Pancreas (tissue), 10 donors: ENCODE results near the gene TOMM20. TPM values are rescaled to one million over a fixed set of nuclear protein-coding genes. Genes with fewer than 3 reads are reported as not detected.

ENCODE experiments used
- ATAC-seq, 4 donors: fragments of 200-7000 bp; cut with Tn5 transposase; one replicate each; pipeline versions ENCODE4 v1.8.0 to v1.9.1; 2020; ENCODE audit warnings: mild to moderate bottlenecking in 4 of 4, moderate library complexity in 4 of 4
- DNase-seq, 6 donors: peaks; one replicate each; pipeline ENCODE4 v3.0.0-alpha.2; 2020
- FAIRE-seq: peaks from 2 replicates; lab custom pipeline; 2012; peaks lifted over from hg19 to GRCh38; lab: Jason Lieb, UNC
- H3K27ac ChIP-seq, 4 donors: fragments of 200-600 bp; sonication (generic); 1 replicate in 3 of 4; 2 replicates in 1 of 4; pipeline versions ENCODE4 v1.5.0 to v1.8.0; 2020
- H3K27me3 ChIP-seq, 4 donors: fragments of 200-600 bp; one replicate each; pipeline ENCODE4 v1.8.0; 2021
- H3K36me3 ChIP-seq, 3 donors: fragments of 200-600 bp; sonication (generic) in 1 of 3; one replicate each; pipeline versions ENCODE4 v1.5.0 to v1.8.0; 2020 to 2021
- H3K4me1 ChIP-seq, 3 donors: fragments of 200-600 bp; one replicate each; pipeline ENCODE4 v1.8.0; 2021
- H3K4me3 ChIP-seq, 4 donors: fragments of 200-600 bp; sonication (generic) in 2 of 4; one replicate each; pipeline versions ENCODE4 v1.5.0 to v1.8.0; 2020 to 2021
- H3K9me3 ChIP-seq, 4 donors: fragments of 200-600 bp; one replicate each; pipeline ENCODE4 v1.8.0; 2021
- CTCF ChIP-seq, 4 donors: fragments of 200-600 bp; sonication (generic) in 3 of 4; IDR thresholded peaks; one replicate each; pipeline versions ENCODE4 v1.5.0 to v1.8.0; 2021; ENCODE audit warnings: antibody characterized with exemption in 4 of 4
- WGBS, 2 donors: extraction: QIAGEN DNeasy Blood & Tissue Kit; methylation state at CpG; one replicate each; pipeline ENCODE4 v1.1.7; 2013; 5-methylcytosine and 5-hydroxymethylcytosine counted together
- intact Hi-C, 3 donors: fragments of 100-400 bp; cut with DNase I; formaldehyde crosslinking; loops; one replicate each; pipeline versions ENCODE4 v1.11.1 to v1.14.2; 2022
- polyA plus RNA-seq, 2 donors: library from polyadenylated mRNA; stranded (reverse); fragments of 200-250 nt; gene quantifications; one replicate each; pipeline ENCODE4 v1.2.3, GENCODE V29; 2013
- total RNA-seq, 6 donors: library from RNA; stranded (reverse); fragmentation: NEBNext Ultra II Directional in 4 of 6; extraction: Animal tissue kit (Norgen Biotek cat#: 25700) in 4 of 6; gene quantifications; one replicate each; pipeline versions ENCODE4 v1.2.1 to v1.2.4, GENCODE V29; 2021 to 2023
- donor health status: healthy with polysubstance abuse.
- donor health status: DM: no; HTN: no; CAD: no; lungs with moderate emphysema.
- donor health status: DM: no; HTN: no; CAD: no.
- donor health status: control.
- donor health status: control.
- donor health status: Bipolar disorder and iron deficiency.
- donor health status: DM: yes; HTN: yes; CAD: no.
- donor health status: DM: no; HTN: no; CAD: no.
- donor health status: DM: no; HTN: no; CAD: no.
- donor health status: DM: yes; HTN: yes; CAD: no.

TOMM20 gene
- total and polyA plus RNA-seq, 8 donors, result 37.7 to 106 (median 79.4) TPM

GRCh38 chr1:235139315-235139714, 10.7 kb upstream of the TOMM20 start:
- Histone ChIP-seq H3K4me3 (no peak overlapping the region), H3K9me3 (no peaks in the 10 kb centered on the region), H3K36me3 (peaks cover 0 to 26% (median 12%) of the 10 kb centered on the region in 3 donors), H3K27ac (no peak overlapping the region), H3K4me1 (peaks cover 0 to 3% (median 0%) of the 10 kb centered on the region in 3 donors), H3K27me3 (no peaks in the 10 kb centered on the region)
- no peak for DNase-seq
- no peak for ATAC-seq
- no peak for FAIRE-seq
- no peak for TF ChIP-seq CTCF (IDR thresholded peaks at IDR 0.05)
- WGBS, 2 donors, result 94 to 97% methylated on average over 5 of the region's 5 CpGs
- intact Hi-C loops, result no loop called here

- Histone ChIP-seq H3K4me1 (peaks cover 0 to 3% (median 0%) of the 10 kb centered on the region in 3 donors), H3K27me3 (no peaks in the 10 kb centered on the region), H3K27ac (no peak overlapping the region), H3K36me3 (peaks cover 0 to 31% (median 12%) of the 10 kb centered on the region in 3 donors), H3K4me3 (no peak overlapping the region), H3K9me3 (no peaks in the 10 kb centered on the region)
- DNase-seq (no peak), FAIRE-seq (no peak), ATAC-seq (no peak)
- no peak for TF ChIP-seq CTCF (IDR thresholded peaks at IDR 0.05)
- 84 to 90% methylated on average over 2 of the region's 2 CpGs for WGBS, 2 donors
- intact Hi-C loops, result no loop called here
Observed at GRCh38 chr1:235138821-235139220, 10.2 kb upstream of the TOMM20 start.

GRCh38 chr1:235136111-235136510, 7.5 kb upstream of the TOMM20 start:
- Histone ChIP-seq H3K36me3 (peaks cover 0 to 33% (median 12%) of the 10 kb centered on the region in 3 donors), H3K4me3 (no peak overlapping the region), H3K27ac (no peak overlapping the region), H3K9me3 (no peaks in the 10 kb centered on the region), H3K4me1 (peaks cover 0 to 3% (median 0%) of the 10 kb centered on the region in 3 donors), H3K27me3 (no peaks in the 10 kb centered on the region)
- DNase-seq (no peak), ATAC-seq (peak in 3 of 4 donors; percentile 18 to 63 (median 34)), FAIRE-seq (no peak)
- no peak for TF ChIP-seq CTCF (IDR thresholded peaks at IDR 0.05)
- intact Hi-C loops, result no loop called here
- 44 to 46% methylated on average over 4 of the region's 4 CpGs for WGBS, 2 donors

GRCh38 chr1:235134171-235134570, 5.5 kb upstream of the TOMM20 start:
- WGBS, 2 donors, result 96 to 98% methylated on average over 12 of the region's 12 CpGs
- DNase-seq (no peak), FAIRE-seq (no peak), ATAC-seq (no peak)
- Histone ChIP-seq H3K27ac (no peak overlapping the region), H3K4me3 (no peak overlapping the region), H3K9me3 (no peaks in the 10 kb centered on the region), H3K27me3 (no peaks in the 10 kb centered on the region), H3K36me3 (peaks cover 0 to 25% (median 9%) of the 10 kb centered on the region in 3 donors), H3K4me1 (peaks cover 0 to 3% (median 0%) of the 10 kb centered on the region in 3 donors)
- TF ChIP-seq CTCF (IDR thresholded peaks at IDR 0.05), result no peak
- intact Hi-C loops, result no loop called here

GRCh38 chr1:235133086-235133485, 4.4 kb upstream of the TOMM20 start:
- peaks cover 0 to 21% (median 9%) of the 10 kb centered on the region in 3 donors for H3K36me3 ChIP-seq
- ATAC-seq (no peak), FAIRE-seq (no peak)

More at GRCh38 chr1:235133086-235133485, 4.4 kb upstream of the TOMM20 start:
- no peak for TF ChIP-seq CTCF (IDR thresholded peaks at IDR 0.05)
- intact Hi-C loops, result no loop called here
- Histone ChIP-seq H3K4me3 (no peak overlapping the region), H3K27me3 (no peaks in the 10 kb centered on the region), H3K9me3 (no peaks in the 10 kb centered on the region), H3K27ac (no peak overlapping the region), H3K4me1 (peaks cover 0 to 3% (median 0%) of the 10 kb centered on the region in 3 donors)
- DNase-seq, result no peak
- WGBS, 2 donors, result 95 to 100% methylated on average over 3 of the region's 3 CpGs
